BJ (cell line): ENCODE measurements around the gene INTS3. TPM values are rescaled to one million over a fixed set of nuclear protein-coding genes. Genes with fewer than 3 reads are reported as not detected.

ENCODE experiments used
- CTCF ChIA-PET: fragments of 350-600 bp; formaldehyde crosslinking; extraction: SDS; loops from one replicate; lab custom pipeline; 2021; ENCODE audit warnings: antibody characterized with exemption, inconsistent platforms; lab: Yijun Ruan, JAX
- POLR2A ChIA-PET: fragments of 300-600 bp; sonication (Branson Sonifier 250); formaldehyde crosslinking; extraction: SDS; loops from one replicate; lab custom pipeline; 2021; ENCODE audit warnings: antibody characterized with exemption; lab: Charles Lee
- DNase-seq: peaks from one replicate; pipeline ENCODE4 v3.0.0-alpha.2; 2011; ENCODE audit warnings: low read depth
- H3K27me3 ChIP-seq: 2 replicates; pipeline ENCODE4 v1.6.0; 2011; ENCODE audit warnings: low read length; ENCODE audit not compliant: control insufficient read depth, insufficient read depth
- H3K36me3 ChIP-seq: 2 replicates; pipeline ENCODE4 v1.5.1; 2011; ENCODE audit warnings: low read length; ENCODE audit not compliant: control insufficient read depth, insufficient read depth
- H3K4me3 ChIP-seq: 2 replicates; pipeline ENCODE4 v1.5.1; 2011; ENCODE audit warnings: low read depth, mild to moderate bottlenecking, control low read depth, low read length
- polyA plus RNA-seq: library from polyadenylated mRNA; depleted of rRNA; stranded (reverse); fragments of >200 nt; gene quantifications from 2 replicates; pipeline ENCODE4 v1.2.3, GENCODE V29; 2011
- TF ChIP-seq, protein P1 (sequence below): IDR thresholded peaks from 2 replicates; pipeline ENCODE4 v1.5.1; 2011; ENCODE audit warnings: low read depth, mild to moderate bottlenecking, control low read depth, inconsistent platforms, low read length, moderate library complexity; ENCODE audit not compliant: insufficient read depth

Gene INTS3
- polyA plus RNA-seq, 1 experiment = 52.8 TPM

DNA sequence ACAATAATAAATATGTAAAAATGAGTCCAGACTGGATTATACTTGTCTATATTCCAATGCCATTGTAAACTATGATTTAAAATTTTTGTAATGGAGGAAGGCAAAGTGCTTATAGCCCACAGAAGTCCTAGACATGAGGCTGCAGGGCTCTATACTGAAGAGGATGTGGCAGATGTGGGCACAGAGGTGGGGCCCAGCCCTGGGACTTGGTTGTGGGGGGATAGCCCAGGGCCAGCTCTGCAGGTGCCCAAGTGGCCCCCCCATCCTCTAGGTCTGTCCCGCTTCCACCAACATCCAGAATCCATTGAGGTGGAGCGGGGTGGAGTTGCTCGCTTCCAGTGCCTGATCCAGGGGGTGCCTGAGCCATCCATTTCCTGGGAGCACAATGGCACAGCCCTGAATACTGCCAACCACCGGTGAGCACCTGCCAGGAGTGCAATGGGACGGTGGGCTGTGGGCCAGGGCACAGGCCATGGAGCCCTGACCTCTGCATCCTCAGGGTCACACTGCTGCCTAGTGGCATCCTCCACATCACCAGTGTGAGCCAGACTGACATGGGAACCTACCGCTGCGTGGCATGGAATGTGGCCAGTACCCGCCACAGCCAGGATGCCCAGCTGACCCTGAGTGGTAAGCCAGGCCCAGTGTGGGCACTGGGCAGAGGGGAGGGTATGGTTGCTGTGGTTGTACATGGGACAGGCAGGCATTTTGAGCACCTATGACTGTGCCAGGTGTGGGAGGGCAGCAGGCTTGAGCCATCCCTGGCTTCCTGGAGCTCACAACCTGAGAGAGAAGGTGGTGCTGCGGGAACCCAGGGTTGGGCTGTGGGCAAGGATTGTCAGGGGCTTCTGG lies 68.3 kb downstream of the INTS3 start:
- CTCF ChIA-PET = interaction anchor here (0.7 to 4.3 kb wide), 24 partner anchors 10 to 205 kb away, joined by 3 to 21 read pairs (median 5); partner anchors contain the start of genes CREB3L4, DENND4B, JTB and NPR1
- peaks cover 3% of the 10 kb centered on the region for H3K36me3 ChIP-seq
- no peak overlapping the region for H3K4me3 ChIP-seq
- DNase-seq = no peak
- POLR2A ChIA-PET = no interaction called here
- TF ChIP-seq, protein P1, sequence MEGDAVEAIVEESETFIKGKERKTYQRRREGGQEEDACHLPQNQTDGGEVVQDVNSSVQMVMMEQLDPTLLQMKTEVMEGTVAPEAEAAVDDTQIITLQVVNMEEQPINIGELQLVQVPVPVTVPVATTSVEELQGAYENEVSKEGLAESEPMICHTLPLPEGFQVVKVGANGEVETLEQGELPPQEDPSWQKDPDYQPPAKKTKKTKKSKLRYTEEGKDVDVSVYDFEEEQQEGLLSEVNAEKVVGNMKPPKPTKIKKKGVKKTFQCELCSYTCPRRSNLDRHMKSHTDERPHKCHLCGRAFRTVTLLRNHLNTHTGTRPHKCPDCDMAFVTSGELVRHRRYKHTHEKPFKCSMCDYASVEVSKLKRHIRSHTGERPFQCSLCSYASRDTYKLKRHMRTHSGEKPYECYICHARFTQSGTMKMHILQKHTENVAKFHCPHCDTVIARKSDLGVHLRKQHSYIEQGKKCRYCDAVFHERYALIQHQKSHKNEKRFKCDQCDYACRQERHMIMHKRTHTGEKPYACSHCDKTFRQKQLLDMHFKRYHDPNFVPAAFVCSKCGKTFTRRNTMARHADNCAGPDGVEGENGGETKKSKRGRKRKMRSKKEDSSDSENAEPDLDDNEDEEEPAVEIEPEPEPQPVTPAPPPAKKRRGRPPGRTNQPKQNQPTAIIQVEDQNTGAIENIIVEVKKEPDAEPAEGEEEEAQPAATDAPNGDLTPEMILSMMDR = no peak
- H3K27me3 ChIP-seq = no peaks in the 10 kb centered on the region

DNA sequence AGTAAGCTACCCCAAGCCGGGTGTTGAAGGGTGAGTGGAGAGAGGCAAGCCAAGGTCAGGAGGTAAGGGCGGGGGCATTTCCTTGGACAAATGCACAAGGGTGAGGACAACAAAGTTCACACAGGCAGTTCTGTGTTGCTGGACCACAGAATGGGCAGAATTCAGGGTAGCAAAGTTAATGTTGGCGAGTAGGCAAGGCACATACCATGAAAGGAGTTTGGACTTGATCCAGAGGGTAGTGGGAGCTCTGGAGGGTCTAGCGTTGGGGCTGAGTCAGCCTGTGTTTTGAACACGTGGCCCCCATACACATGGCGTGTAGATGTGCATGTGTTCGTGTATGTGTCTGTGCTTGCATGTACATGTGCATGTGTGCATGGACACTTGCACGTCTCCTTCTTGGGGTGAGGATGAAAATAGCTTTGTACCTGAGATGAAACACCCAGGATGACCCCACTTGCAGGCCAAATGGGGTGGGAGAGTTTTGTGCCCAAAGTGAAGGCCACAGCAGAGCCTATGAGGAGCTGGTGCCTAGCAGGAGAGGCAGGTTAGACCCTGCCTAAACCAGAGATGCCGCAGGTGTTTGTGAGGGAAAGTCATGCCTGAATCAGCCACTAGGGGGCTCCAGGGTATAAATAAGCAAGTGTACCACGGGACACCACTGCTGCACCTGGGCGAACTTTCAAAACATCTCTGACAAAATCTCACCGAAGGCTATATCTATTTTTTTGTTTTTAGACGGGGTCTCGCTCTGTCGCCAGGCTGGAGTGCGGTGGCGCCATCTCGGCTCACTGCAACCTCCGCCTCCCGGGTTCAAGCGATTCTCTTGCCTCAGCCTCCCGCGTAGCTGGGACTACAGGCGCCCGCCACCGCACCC lies 69.2 kb downstream of the INTS3 start:
- no peak for DNase-seq
- TF ChIP-seq, protein P1 = peak; percentile 84
- Histone ChIP-seq H3K36me3 (peaks cover 3% of the 10 kb centered on the region), H3K4me3 (no peak overlapping the region), H3K27me3 (no peaks in the 10 kb centered on the region)
- CTCF ChIA-PET = interaction anchor here (0.5 to 4.3 kb wide), 28 partner anchors 10 to 204 kb away, joined by 3 to 21 read pairs (median 5); partner anchors contain the start of genes CREB3L4, DENND4B, JTB and NPR1
- POLR2A ChIA-PET = no interaction called here

DNA sequence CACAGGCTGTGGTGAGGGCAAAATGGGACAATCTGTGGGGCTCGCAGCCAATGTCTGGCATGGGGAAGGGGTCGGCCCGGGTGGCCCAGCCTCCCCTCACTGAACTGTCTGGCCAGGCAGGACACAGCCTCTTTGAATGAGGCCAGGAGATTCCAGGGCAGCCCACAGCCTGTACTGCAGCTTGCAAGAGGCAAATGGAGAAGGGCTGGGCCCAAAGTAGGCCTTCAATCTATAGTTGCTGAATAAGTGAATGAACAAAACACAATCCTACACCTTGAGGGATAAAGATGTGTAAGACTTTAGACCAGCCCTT lies 70.6 kb downstream of the INTS3 start:
- Histone ChIP-seq H3K36me3 (peaks cover 5% of the 10 kb centered on the region), H3K4me3 (no peak overlapping the region), H3K27me3 (no peaks in the 10 kb centered on the region)
- POLR2A ChIA-PET = no interaction called here
- TF ChIP-seq, protein P1 = no peak
- DNase-seq = no peak
- CTCF ChIA-PET = interaction anchor here (0.8 to 4.3 kb wide), 8 partner anchors 8 to 188 kb away, joined by 3 to 21 read pairs (median 8); partner anchors contain the start of genes DENND4B and RAB13

DNA sequence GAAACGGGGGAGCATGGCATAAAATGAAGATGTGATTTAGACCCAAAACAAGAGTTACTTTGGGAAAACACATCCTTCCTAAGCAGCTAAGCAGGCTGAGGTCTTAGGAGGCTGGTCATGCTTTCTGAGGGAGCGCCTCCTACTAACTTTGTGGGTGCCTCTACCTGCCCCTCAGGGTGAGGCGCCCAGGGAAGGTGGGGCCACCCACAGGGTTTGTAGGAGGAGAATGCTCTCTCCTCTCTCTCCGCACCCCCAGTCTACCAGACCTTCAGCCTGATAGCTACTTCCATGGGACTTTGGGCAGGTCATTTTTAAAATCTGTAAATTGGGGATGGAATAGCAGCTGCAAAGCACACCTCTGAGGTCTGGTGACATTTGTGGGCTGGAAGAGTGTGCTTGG lies 71.2 kb downstream of the INTS3 start:
- POLR2A ChIA-PET = no interaction called here
- Histone ChIP-seq H3K36me3 (peaks cover 5% of the 10 kb centered on the region), H3K27me3 (no peaks in the 10 kb centered on the region), H3K4me3 (no peak overlapping the region)
- CTCF ChIA-PET = interaction anchor here (4.3 kb wide), 1 partner anchor 188 kb away, joined by 21 read pairs; the partner anchor contains the start of gene RAB13
- TF ChIP-seq, protein P1 = no peak
- DNase-seq = no peak
